Mesothelial cell of epicardium (in vitro differentiated cells): ENCODE measurements around the gene CISH. TPM values are rescaled to one million over a fixed set of nuclear protein-coding genes. Genes with fewer than 3 reads are reported as not detected.

Experiments used
- DNase-seq, 2 experiments: peaks; one replicate each; pipeline ENCODE4 v3.0.0; 2021; ENCODE audit warnings: low spot score in 2 of 2; ENCODE audit not compliant: unreplicated experiment in 2 of 2
- H3K27ac Mint-ChIP-seq: 2 replicates; pipeline ENCODE4 v1.8.0; 2021; ENCODE audit warnings: mixed read lengths
- H3K27me3 Mint-ChIP-seq: 2 replicates; pipeline ENCODE4 v1.8.0; 2021; ENCODE audit warnings: low read depth, mixed read lengths
- H3K36me3 Mint-ChIP-seq: 2 replicates; pipeline ENCODE4 v1.8.0; 2021; ENCODE audit warnings: mixed read lengths
- H3K4me1 Mint-ChIP-seq: 2 replicates; pipeline ENCODE4 v1.8.0; 2021; ENCODE audit warnings: mixed read lengths
- H3K4me3 Mint-ChIP-seq: 2 replicates; pipeline ENCODE4 v1.8.0; 2021; ENCODE audit warnings: mild to moderate bottlenecking, moderate library complexity, mixed read lengths
- H3K9me3 Mint-ChIP-seq: 2 replicates; pipeline ENCODE4 v1.8.0; 2021; ENCODE audit warnings: mixed read lengths
- total RNA-seq: library from RNA; stranded (reverse); gene quantifications from 3 replicates; pipeline ENCODE4 v1.2.1, GENCODE V29; 2021
- TF ChIP-seq, protein P1 (sequence below): fragments of 200-600 bp; sonication (generic); IDR thresholded peaks from one replicate; pipeline ENCODE4 v1.5.0; 2021; ENCODE audit warnings: antibody characterized with exemption; ENCODE audit not compliant: unreplicated experiment

The CISH gene
- total RNA-seq, 1 donor from 2014 or later, result 15.2 TPM

DNA sequence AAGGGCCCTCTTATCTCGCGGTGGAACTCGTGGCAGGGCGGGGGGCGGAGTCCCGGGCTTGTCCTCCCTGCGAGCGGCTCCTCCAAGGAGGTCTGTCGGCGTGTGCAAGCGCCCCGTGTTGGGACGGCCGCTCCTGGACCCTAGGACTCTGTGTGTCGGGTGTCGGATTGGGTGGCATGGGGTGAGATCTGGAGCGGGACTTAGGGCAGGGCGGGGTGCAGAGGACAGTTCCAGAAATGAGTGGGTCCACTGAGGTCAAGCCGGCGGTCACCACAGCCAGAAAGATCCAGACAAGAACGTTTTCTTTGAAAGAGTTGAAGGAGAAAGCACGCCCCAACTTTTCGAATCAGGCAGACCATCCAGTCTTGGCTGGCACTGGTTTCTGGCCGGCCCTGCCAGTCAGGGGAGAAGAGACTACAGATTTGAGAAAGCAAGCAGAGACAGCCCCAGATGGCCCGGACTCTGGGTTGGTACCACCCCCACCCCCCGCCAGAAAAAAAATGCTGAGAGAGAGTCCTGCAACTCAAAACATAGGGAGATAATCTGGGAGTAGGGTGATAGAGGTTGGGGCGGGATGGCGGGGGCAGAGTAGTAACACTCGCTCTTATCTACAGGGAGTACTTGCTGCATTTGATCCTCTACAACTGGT, 784 bp upstream of the CISH start:
- Mint-ChIP-seq H3K27ac (peak overlapping the region; percentile 96), H3K36me3 (no peaks in the 10 kb centered on the region), H3K4me3 (peak overlapping the region; percentile 79), H3K4me1 (peaks cover 53% of the 10 kb centered on the region), H3K27me3 (peaks cover 5% of the 10 kb centered on the region), H3K9me3 (no peaks in the 10 kb centered on the region)
- DNase-seq, result no peak
- TF ChIP-seq, protein P1, sequence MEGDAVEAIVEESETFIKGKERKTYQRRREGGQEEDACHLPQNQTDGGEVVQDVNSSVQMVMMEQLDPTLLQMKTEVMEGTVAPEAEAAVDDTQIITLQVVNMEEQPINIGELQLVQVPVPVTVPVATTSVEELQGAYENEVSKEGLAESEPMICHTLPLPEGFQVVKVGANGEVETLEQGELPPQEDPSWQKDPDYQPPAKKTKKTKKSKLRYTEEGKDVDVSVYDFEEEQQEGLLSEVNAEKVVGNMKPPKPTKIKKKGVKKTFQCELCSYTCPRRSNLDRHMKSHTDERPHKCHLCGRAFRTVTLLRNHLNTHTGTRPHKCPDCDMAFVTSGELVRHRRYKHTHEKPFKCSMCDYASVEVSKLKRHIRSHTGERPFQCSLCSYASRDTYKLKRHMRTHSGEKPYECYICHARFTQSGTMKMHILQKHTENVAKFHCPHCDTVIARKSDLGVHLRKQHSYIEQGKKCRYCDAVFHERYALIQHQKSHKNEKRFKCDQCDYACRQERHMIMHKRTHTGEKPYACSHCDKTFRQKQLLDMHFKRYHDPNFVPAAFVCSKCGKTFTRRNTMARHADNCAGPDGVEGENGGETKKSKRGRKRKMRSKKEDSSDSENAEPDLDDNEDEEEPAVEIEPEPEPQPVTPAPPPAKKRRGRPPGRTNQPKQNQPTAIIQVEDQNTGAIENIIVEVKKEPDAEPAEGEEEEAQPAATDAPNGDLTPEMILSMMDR, result no peak

DNA sequence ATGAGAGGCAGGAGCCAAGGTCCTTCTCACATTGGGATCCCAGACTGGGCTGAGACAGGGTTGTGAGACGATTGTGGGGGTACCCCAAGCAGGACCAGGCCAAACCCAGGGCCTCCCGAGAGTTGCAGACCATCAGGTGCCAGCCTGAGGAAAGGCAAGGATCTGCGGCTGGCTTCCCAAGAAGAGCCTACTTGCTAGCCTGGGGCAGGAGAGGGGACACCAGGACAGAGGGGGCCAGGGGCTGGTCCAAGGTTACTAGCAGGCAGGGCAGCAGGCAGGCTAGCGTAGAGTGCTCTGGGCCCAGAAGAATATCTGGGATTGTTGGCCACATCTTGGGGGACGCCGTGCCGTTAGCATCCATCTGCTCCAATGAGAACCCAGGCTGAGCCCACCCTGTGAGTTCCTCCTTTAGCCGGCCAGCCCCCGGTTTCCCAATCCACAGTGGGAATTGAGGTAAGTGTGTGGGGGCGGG, 546 bp downstream of the CISH start:
- H3K27me3 Mint-ChIP-seq, result peaks cover 5% of the 10 kb centered on the region
- H3K9me3 Mint-ChIP-seq, result no peaks in the 10 kb centered on the region
- peak overlapping the region; percentile 89 for H3K27ac Mint-ChIP-seq

DNA sequence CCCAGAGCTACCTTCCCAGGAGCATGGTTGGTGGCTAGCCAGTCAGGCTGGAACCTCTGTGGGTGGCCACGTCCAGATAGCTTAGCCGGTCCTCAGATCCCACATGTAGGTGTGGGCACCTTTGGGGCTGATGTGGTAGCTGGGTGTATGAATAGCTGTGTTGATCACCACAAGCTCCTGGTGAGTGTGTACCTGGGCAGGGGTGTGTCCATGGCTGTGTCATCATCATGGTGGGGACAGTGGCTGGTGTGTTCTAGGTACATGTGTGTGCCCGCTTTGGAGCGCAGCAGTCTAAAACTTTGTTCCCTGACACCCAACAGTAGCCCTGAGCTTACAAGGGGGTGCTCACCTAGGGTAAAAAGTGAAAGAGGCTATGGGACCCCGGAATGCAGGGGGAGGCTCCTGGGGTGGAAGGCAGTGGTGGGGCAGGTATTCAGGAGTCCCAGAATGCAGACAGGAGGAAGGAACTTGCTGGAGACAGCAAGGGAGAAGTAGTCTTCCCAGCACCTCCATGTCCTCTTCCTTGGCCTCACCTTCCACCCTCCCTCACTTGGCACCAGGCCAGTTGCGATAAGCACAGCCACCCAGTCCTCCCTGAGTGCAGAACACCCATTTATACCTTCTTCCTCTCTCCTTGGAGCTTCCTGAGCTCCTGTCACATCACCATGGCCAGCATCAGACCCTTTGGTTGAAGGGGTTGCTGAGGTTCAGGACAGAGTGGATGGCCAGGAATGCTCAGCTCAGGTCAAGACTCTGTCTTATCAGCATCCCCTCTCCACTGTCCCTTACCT, 1.2 kb downstream of the CISH start:
- H3K27me3 Mint-ChIP-seq, result peaks cover 5% of the 10 kb centered on the region
- H3K27ac Mint-ChIP-seq, result peak overlapping the region; percentile 89
- no peaks in the 10 kb centered on the region for H3K9me3 Mint-ChIP-seq
- peaks cover 46% of the 10 kb centered on the region for H3K4me1 Mint-ChIP-seq
- DNase-seq, result peak; percentile 43 to 55
- TF ChIP-seq, protein P1, result no peak
- H3K36me3 Mint-ChIP-seq, result peaks cover under 1% of the 10 kb centered on the region
- H3K4me3 Mint-ChIP-seq, result peak overlapping the region; percentile 79

More for the DNA sequence above, 546 bp downstream of the CISH start:
- Mint-ChIP-seq H3K36me3 (no peaks in the 10 kb centered on the region), H3K4me3 (peak overlapping the region; percentile 79), H3K4me1 (peaks cover 47% of the 10 kb centered on the region)
- DNase-seq, result no peak
- TF ChIP-seq, protein P1, result no peak

DNA sequence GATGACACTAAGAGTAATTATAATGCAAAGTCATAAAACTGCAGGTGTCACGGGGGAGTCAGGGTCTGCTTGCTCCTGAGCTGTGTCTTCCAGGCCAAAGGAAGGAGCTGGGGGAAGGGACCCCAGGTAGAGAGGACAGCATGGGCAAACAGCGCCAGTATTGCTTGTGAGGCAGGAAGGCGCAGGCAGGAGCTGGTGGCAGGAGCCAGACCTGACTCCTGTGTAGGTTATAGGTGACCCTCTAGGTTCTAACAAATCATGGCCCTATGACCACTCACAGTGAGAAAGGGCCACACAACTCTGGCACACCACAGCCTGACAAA, 1.9 kb downstream of the CISH start:
- Mint-ChIP-seq H3K27me3 (peaks cover 5% of the 10 kb centered on the region), H3K27ac (peak overlapping the region; percentile 61), H3K4me1 (peaks cover 46% of the 10 kb centered on the region), H3K9me3 (no peaks in the 10 kb centered on the region), H3K4me3 (peak overlapping the region; percentile 44), H3K36me3 (peaks cover 2% of the 10 kb centered on the region)
- TF ChIP-seq, protein P1, result no peak
- DNase-seq, result no peak

DNA sequence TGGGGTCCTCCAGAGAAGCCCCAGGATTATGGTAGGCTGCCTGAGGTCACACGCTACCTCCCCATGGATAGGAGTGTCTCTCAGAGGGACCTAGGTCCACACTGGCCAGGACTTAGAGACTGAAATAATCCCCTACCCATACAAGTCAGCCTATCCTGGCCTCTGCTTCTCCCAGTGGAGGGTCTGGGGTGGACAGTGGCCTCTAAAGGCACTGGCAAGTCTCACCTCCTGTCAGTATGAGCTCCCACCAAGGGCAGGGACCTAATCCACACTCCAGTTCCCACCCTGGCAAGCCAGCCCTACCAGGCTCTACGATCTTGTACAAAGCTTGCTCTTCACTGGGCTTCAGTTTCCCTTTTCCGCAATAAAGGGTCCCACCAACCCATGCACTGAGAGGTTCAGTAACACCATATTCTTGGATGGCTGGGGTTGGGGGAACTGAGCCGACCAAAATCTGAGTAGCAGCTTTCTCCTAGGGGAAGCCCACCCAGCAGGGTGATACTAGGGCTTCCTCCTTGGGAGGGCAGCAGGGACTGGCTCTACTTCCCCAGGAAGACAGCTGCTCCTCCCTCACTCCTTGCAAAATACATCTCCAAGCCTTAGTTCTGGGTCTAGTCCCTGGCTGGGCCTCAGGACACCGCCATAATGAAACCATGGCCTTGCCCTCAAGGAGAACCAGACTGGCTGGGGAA, 2.4 kb downstream of the CISH start:
- peaks cover 2% of the 10 kb centered on the region for H3K36me3 Mint-ChIP-seq
- DNase-seq, result no peak
- TF ChIP-seq, protein P1, result no peak
- H3K27me3 Mint-ChIP-seq, result peaks cover 5% of the 10 kb centered on the region
- peaks cover 46% of the 10 kb centered on the region for H3K4me1 Mint-ChIP-seq
- H3K4me3 Mint-ChIP-seq, result peak overlapping the region; percentile 44
- H3K27ac Mint-ChIP-seq, result peak overlapping the region; percentile 61
- H3K9me3 Mint-ChIP-seq, result no peaks in the 10 kb centered on the region
